Fibroblast of lung (primary cell): ENCODE results near the gene RALGAPB.

Source experiments
- CTCF ChIP-seq, 2 donors: IDR thresholded peaks in 1 of 2; conservative IDR thresholded peaks in 1 of 2; 1 replicate in 1 of 2; 2 replicates in 1 of 2; pipeline ENCODE4 v1.5.1; 2011 to 2012; ENCODE audit warnings: low read length in 2 of 2, control low read depth in 1 of 2, inconsistent platforms in 1 of 2, low read depth in 1 of 2, mild to moderate bottlenecking in 1 of 2
- EZH2 ChIP-seq: IDR thresholded peaks from 2 replicates; pipeline ENCODE4 v1.5.1; 2012; ENCODE audit warnings: low read length, control low read depth, mild to moderate bottlenecking; ENCODE audit errors: missing control alignments

GRCh38 chr20:38558596-38559360 is 86.1 kb downstream of the RALGAPB start:
- TF ChIP-seq CTCF (conservative IDR thresholded peaks at IDR 0.05 in 1 of 2, IDR thresholded peaks at IDR 0.05 in 1 of 2; ENCODE audit: low read depth in 1 of 2, low read length in 2 of 2) (no peak), EZH2 (no peak)
